SU-DHL-6 (cell line): Measurements from ENCODE around the gene SAA2.

ENCODE experiments used
- EZH2phosphoT487 ChIP-seq: fragments of 200-600 bp; sonication (generic), shearing (Covaris generic); conservative IDR thresholded peaks from 2 replicates; pipeline ENCODE4 v1.6.1; 2018; ENCODE audit warnings: mild to moderate bottlenecking, antibody characterized with exemption, low read length, moderate library complexity, mixed read lengths
- TF ChIP-seq, protein P1 (sequence below): fragments of 200-600 bp; sonication (generic); IDR thresholded peaks from one replicate; pipeline ENCODE4 v1.5.1; 2017; ENCODE audit warnings: antibody characterized with exemption, mild to moderate bottlenecking, low read length, moderate library complexity; ENCODE audit not compliant: insufficient read depth, poor library complexity, severe bottlenecking

GRCh38 chr11:18254781-18255361 is 6.4 kb upstream of the SAA2 start:
- TF ChIP-seq, protein P1, sequence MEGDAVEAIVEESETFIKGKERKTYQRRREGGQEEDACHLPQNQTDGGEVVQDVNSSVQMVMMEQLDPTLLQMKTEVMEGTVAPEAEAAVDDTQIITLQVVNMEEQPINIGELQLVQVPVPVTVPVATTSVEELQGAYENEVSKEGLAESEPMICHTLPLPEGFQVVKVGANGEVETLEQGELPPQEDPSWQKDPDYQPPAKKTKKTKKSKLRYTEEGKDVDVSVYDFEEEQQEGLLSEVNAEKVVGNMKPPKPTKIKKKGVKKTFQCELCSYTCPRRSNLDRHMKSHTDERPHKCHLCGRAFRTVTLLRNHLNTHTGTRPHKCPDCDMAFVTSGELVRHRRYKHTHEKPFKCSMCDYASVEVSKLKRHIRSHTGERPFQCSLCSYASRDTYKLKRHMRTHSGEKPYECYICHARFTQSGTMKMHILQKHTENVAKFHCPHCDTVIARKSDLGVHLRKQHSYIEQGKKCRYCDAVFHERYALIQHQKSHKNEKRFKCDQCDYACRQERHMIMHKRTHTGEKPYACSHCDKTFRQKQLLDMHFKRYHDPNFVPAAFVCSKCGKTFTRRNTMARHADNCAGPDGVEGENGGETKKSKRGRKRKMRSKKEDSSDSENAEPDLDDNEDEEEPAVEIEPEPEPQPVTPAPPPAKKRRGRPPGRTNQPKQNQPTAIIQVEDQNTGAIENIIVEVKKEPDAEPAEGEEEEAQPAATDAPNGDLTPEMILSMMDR = no peak
- no peak for TF ChIP-seq EZH2phosphoT487
